ENCODE data around the gene GYPE. TPM values are rescaled to one million over a fixed set of nuclear protein-coding genes. Genes with fewer than 3 reads are reported as not detected.
A peak's percentile ranks its signal among the peaks of the same experiment; 100 is the strongest.
"Not testable (repeated sequence)": the region's sequence is repeated elsewhere in the genome, so short reads cannot be mapped to it uniquely, and the experiment has no call there.

Gene GYPE
- total and polyA plus RNA-seq, 10 of the 15 experiments (the other 5 are each of a cell fraction or from before 2014, with no cell fraction given): 0.60 to 2.0 (median 0.85) TPM

DNA sequence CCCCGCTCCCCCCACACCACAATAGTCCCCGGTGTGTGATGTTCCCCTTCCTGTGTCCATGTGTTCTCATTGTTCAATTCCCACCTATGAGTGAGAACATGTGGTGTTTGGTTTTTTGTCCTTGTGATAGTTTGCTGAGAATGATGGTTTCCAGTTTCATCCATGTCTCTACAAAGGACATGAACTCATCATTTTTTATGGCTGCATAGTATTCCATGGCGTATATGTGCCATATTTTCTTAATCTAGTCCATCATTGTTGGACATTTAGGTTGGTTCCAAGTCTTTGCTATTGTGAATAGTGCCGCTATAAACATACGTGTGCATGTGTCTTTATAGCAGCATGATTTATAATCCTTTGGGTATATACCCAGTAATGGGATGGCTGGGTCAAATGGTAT, 11.1 kb upstream of the GYPE start:
- SMC1A ChIA-PET (ENCODE audit: uncharacterized antibody, unreplicated experiment); CTCF ChIA-PET; H3K36me3 ChIP-seq (ENCODE audit: control insufficient read depth in 2 of 2, insufficient read depth in 2 of 2, low read length in 1 of 2); H3K4me3 ChIP-seq; H3K4me1 ChIP-seq (ENCODE audit: control insufficient read depth, insufficient read depth, low read length); FAIRE-seq; H3K4me2 ChIP-seq (ENCODE audit: control insufficient read depth, insufficient read depth); DNase-seq (ENCODE audit: low read depth, low spot score); H3K27ac ChIP-seq (ENCODE audit: control insufficient read depth, insufficient read depth); H3K9ac ChIP-seq (ENCODE audit: control insufficient read depth, insufficient read depth, low read length); H3K27me3 ChIP-seq (replicated peaks in 1 of 2; ENCODE audit: control insufficient read depth in 2 of 2, insufficient read depth in 2 of 2, low read length in 1 of 2); BruUV-seq (replicated peaks); H3K9me3 ChIP-seq (replicated peaks; ENCODE audit: control insufficient read depth, insufficient read depth, low read length); H3K79me2 ChIP-seq (ENCODE audit: control insufficient read depth, insufficient read depth, low read length); POLR2A ChIA-PET; ATAC-seq; intact Hi-C loops (cut with micrococcal nuclease; ENCODE audit: unreplicated experiment); H2AFZ ChIP-seq (ENCODE audit: control insufficient read depth, low read depth, low read length); H4K20me1 ChIP-seq (ENCODE audit: control insufficient read depth, insufficient read depth); RAD21 ChIA-PET (ENCODE audit: unreplicated experiment): not testable (repeated sequence)
- in situ Hi-C loops (cut with MboI): loop anchor here (25.0 kb wide), 1 partner anchor 354 kb away; no protein-coding TSS in a partner anchor
- WGBS (ENCODE audit: insufficient coverage, insufficient replicate concordance, low lambda C conversion rate, missing lambda C conversion rate): 36% methylated on average over 5 of the region's 5 CpGs

DNA sequence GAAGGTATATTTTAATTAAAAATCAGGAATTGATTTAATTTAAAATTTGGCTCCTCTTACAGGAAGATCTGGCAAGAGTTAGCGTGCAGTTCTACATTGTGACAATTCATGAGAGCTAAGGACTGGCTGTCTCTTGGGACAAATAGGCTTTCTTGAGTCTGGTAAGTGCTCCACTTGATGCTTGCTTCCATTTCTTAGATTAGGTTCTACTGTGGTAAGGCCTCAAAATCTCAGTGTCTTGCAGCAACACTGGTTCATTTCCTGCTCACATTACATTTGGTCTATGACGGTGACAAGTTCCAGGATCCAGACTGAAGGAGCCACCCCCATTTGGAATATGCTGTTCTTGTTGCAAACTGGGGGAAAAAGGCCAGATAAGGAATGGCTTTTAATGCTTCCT, 7.1 kb upstream of the GYPE start:
- H3K9me3 ChIP-seq (replicated peaks; ENCODE audit: control insufficient read depth, insufficient read depth, low read length); BruUV-seq (replicated peaks); H3K4me2 ChIP-seq (ENCODE audit: control insufficient read depth, insufficient read depth); FAIRE-seq; H4K20me1 ChIP-seq (ENCODE audit: control insufficient read depth, insufficient read depth); H3K27me3 ChIP-seq (replicated peaks in 1 of 2; ENCODE audit: control insufficient read depth in 2 of 2, insufficient read depth in 2 of 2, low read length in 1 of 2); SMC1A ChIA-PET (ENCODE audit: uncharacterized antibody, unreplicated experiment); RAD21 ChIA-PET (ENCODE audit: unreplicated experiment); H3K79me2 ChIP-seq (ENCODE audit: control insufficient read depth, insufficient read depth, low read length); H3K4me1 ChIP-seq (ENCODE audit: control insufficient read depth, insufficient read depth, low read length); CTCF ChIA-PET; H3K4me3 ChIP-seq; H3K9ac ChIP-seq (ENCODE audit: control insufficient read depth, insufficient read depth, low read length); intact Hi-C loops (cut with micrococcal nuclease; ENCODE audit: unreplicated experiment); H3K36me3 ChIP-seq (ENCODE audit: control insufficient read depth in 2 of 2, insufficient read depth in 2 of 2, low read length in 1 of 2); DNase-seq (ENCODE audit: low read depth, low spot score); POLR2A ChIA-PET; H3K27ac ChIP-seq (ENCODE audit: control insufficient read depth, insufficient read depth): not testable (repeated sequence)
- peak; percentile 9; the same call in 2 of the 3 replicates for ATAC-seq
- in situ Hi-C loops (cut with MboI): loop anchor here (25.0 kb wide), 1 partner anchor 350 kb away; no protein-coding TSS in a partner anchor
- peak overlapping the region; percentile 41 for H2AFZ ChIP-seq (ENCODE audit: control insufficient read depth, low read depth, low read length)
- 0% methylated on average over 1 of the region's 2 CpGs for WGBS (ENCODE audit: insufficient coverage, insufficient replicate concordance, low lambda C conversion rate, missing lambda C conversion rate)

Measured in GM12878 (cell line).